Dermis blood vessel endothelial cell (primary cell): ENCODE measurements around the gene ST6GAL1. TPM values are rescaled to one million over a fixed set of nuclear protein-coding genes. Genes with fewer than 3 reads are reported as not detected.
"Not testable (repeated sequence)": the region's sequence is repeated elsewhere in the genome, so short reads cannot be mapped to it uniquely, and the experiment has no call there.

Experiments
- DNase-seq: peaks from one replicate; pipeline ENCODE4 v3.0.0; 2010
- total RNA-seq: library from RNA; depleted of rRNA; stranded (reverse); fragments of >200 nt; gene quantifications from 2 replicates; pipeline ENCODE4 v1.2.3, GENCODE V29; 2014

Gene ST6GAL1
- total RNA-seq, 1 donor from 2014 or later: 104 TPM

DNA sequence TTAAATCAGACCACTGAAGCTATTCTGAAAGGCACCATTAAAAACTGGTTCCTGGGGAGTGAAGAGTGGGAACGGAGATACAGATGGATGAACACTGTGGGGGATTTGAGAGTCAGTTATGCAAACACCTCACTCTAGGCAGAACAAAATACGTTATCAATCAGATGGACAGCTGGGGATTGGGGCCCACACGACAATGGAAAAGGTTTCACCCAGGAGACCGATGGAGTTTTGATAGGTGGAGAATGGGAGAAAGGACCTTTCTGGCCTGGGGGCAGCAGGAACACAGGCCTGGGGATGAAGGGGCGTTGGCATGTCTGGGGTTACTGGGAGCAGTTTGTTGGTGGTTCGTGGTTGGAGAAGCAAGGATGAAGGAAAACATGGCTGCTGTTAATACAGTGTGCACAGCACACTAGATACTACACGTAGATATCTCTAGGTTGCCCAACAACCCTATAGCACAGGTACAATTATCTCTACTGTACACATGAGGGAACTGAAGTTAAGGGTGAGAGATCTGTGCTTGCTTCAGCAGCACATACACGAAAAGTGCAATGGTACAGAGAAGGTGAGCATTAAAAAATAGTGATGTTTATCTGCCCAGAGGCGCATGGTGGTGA lies 16.5 kb downstream of the ST6GAL1 start:
- DNase-seq: no peak

DNA sequence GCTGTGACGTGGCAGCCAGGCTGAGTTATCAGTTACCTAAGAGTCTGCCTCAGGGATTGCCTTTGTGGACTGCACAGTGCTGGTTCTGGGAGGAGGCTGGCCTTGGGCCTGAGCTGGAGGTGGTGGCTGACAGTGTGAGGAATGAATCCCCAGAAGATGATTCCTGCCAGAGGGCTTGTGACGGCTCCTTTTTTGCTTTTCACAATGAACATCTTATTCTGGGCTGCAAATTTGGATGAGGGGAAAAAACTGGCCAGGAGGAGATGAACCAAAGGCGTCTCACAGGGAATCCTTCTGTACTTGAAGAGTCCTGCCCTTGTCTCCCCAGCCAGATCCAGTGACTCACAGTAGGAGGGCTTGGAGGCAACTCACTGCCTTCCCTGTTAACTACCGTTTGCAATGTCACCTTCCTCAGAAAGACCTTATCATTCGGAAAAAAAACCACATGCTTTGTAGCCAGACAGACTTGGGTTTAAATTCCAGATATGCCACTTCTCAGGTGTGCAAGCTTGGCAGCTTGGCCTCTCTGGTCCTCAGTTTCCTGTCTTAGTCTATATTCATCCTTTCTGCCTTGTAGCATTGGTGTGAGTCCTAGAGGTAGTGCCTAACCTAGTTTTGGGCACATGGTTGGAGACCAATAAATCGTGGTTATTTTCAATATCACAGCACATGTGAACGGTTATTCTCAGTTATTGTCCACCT lies 19.1 kb downstream of the ST6GAL1 start:
- no peak for DNase-seq

GRCh38 chr3:186950402-186951093 lies 20.2 kb downstream of the ST6GAL1 start:
- DNase-seq: no peak

GRCh38 chr3:186951640-186952552 lies 21.6 kb downstream of the ST6GAL1 start:
- no peak for DNase-seq

GRCh38 chr3:186953011-186953487 lies 22.7 kb downstream of the ST6GAL1 start:
- DNase-seq: peak; percentile 85

GRCh38 chr3:186953992-186954699 lies 23.8 kb downstream of the ST6GAL1 start:
- DNase-seq: not testable (repeated sequence)

- no peak for DNase-seq
Observed at GRCh38 chr3:186955898-186956696, 25.8 kb downstream of the ST6GAL1 start.

- no peak for DNase-seq
Observed at GRCh38 chr3:186959029-186959624, 28.8 kb downstream of the ST6GAL1 start.

GRCh38 chr3:186960347-186960746 lies 30.0 kb downstream of the ST6GAL1 start:
- no peak for DNase-seq

DNA sequence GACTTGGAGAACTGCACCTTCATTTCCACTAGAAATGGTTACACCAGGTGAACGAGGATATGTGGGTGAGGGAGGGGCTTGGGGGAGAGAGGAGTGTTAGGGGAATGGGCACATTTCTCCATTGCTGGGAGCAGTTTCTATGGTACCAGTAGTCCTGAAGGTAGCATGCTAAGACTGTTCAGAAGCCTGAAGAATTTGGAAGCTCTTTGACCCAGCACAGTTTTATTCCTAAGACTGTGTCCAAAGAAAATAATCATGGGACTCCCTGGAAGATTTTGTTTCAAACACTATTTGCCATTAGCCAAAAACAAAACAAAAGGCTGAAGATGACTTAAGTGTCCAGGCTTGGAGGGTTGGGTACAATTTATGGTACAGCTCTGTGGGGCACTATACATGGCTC lies 32.1 kb downstream of the ST6GAL1 start:
- DNase-seq: no peak

DNA sequence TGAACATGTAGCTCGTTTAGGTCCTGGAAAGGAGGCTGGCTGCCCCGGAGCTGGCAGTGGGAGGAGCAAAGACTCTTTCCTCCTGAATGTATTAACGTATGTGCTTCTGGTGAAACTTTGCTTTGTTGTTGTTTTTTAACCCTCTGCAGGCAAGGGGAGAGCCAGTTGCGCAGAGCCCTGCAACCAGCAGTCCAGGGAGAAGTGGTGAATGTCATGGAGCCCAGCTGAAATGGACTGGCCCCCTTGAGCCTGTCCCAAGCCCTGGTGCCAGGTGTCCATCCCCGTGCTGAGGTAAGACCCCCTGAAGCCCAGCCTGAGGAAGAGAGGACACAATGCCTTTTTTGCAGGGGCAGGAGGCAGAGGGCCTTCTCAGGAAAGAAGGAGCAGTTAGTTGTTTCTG lies 33.3 kb downstream of the ST6GAL1 start:
- DNase-seq: no peak

- DNase-seq: no peak
Observed at GRCh38 chr3:186964071-186964470, 33.7 kb downstream of the ST6GAL1 start.

GRCh38 chr3:186964616-186965015 lies 34.3 kb downstream of the ST6GAL1 start:
- DNase-seq: no peak

DNA sequence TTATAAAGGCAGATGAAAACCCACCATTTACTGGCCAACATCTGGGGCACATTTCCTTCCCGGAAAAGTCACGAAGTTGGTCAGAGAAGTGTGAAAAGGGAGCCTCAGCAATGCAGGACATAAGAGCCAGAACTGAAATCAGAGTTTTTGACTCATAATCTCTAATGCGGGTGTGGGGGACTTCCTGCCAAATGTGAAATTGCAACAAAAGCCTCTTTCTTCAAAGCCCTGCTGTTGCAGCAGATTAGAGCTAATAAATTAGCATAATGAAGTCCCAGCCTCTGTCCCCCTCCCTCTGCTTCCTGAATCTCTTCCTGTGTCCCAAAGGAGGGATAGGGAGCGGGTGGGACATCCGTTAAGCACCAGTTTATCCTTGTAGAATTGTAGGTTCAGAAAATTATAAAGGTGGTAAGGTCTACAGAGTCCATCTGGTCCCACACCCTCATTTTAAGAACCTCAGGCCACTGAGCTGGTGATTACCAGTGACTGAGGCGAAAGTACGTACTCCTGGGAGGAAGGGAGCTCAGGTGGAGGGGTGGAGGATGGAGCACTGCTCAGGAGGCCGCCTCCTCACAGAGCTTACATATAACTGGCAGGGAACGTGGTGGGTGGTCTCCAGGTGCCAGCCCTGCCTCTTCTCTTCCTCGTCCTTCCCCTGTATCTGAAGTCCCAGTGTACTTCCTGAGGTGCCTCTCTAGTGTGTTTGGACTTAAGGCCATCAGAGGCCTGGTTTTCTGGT lies 35.0 kb downstream of the ST6GAL1 start:
- DNase-seq: peak; percentile 23

DNA sequence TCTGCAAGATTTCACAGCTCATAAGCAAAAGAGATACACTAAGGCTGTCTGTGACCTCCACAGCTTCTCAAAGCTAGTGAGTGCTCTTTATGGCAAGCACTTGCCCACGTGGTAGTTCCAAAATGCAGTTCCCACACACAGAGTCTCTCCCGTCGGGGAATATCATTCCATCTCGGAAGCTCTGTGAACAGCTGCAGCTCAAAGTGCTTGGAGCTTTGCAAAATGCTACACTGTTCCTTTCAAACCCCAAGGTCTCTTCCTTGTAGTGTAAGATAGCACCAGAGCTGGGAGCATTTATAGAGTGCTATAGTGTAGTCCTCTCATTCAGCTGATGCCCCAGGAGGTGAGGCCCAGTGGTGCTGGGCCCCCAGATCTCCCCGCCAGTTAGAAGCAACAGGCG lies 36.1 kb downstream of the ST6GAL1 start:
- DNase-seq: no peak

DNA sequence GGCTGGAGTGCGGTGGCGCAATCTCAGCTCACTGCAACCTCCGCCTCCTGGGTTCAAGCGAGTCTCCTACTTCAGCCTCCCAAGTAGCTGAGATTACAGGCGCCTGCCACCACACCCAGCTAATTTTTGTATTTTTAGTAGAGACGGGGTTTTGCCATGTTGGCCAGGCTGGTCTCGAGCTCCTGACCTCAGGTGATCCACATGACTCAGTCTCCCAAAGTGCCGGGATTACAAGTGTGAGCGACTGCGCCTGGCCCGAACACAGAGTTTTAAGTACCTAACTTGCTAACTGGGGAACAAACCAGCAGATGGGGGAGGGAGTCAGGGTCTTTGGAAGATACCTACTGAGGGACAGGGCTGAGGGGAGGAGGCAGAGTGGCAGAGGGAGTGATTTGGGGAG lies 36.9 kb downstream of the ST6GAL1 start:
- not testable (repeated sequence) for DNase-seq

GRCh38 chr3:186967686-186968085 lies 37.4 kb downstream of the ST6GAL1 start:
- DNase-seq: no peak

- DNase-seq: peak; percentile 56
Observed at GRCh38 chr3:186969607-186970006, 39.3 kb downstream of the ST6GAL1 start.

GRCh38 chr3:186971106-186971505 lies 40.8 kb downstream of the ST6GAL1 start:
- not testable (repeated sequence) for DNase-seq

GRCh38 chr3:186971578-186971977 lies 41.3 kb downstream of the ST6GAL1 start:
- peak; percentile 70 for DNase-seq
